AG10803 (cell line): ENCODE measurements around the gene BIVM.

Experiments
- DNase-seq: peaks from one replicate; pipeline ENCODE4 v3.0.0; 2010; ENCODE audit warnings: low read depth
- H3K4me3 ChIP-seq: 2 replicates; pipeline ENCODE4 v1.5.1; 2011; ENCODE audit warnings: mild to moderate bottlenecking, low read length, control low read depth
- CTCF ChIP-seq: conservative IDR thresholded peaks from 2 replicates; pipeline ENCODE4 v1.5.1; 2011; ENCODE audit warnings: mild to moderate bottlenecking, low read length, control low read depth, inconsistent platforms

The BIVM gene

GRCh38 chr13:102817907-102818306, 19.0 kb downstream of the BIVM start:
- peak; percentile 25 for DNase-seq
- no peak for TF ChIP-seq CTCF

GRCh38 chr13:102825400-102825799, 26.5 kb downstream of the BIVM start:
- TF ChIP-seq CTCF: no peak
- DNase-seq: no peak
- peak overlapping the region; percentile 35 for H3K4me3 ChIP-seq

More at GRCh38 chr13:102817907-102818306, 19.0 kb downstream of the BIVM start:
- no peak overlapping the region for H3K4me3 ChIP-seq

DNA sequence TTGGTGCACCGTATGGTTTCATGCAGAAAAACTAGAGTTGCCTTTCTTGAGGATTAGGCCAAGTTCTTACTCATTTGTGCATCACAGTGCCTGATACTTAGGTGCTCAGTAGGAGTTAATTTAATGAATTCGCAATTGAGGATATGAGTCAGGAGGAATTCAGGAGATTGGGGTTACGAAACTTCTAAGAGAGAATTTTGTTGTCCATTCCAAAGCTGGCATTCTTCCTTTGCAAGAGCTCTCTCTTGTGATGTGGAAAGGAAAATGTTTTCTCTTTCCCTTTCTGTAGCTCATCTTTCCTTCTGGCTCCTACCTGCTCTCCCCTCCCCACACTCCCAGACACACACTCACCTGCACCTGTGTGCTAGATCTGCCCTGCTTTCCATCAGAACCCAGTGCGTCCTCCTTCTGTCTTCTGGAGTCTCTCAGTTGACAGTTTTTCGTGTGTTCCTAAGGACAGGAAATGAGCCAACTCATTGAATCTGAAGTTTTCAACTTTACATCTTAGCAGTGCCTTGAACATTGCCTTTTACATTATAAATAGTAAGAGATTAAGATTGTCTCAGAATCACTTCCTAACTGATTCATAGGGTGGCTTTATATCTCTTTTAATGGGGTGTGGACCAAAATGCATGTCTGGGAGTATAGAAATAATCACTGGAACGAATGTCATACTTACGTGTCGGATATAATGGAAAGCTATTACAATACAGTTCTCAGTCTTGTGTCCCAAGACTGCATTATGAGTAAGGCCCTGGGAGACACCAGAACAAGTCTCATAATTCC, 27.2 kb downstream of the BIVM start:
- peak; percentile 95 for DNase-seq
- peak; percentile 36 for TF ChIP-seq CTCF
- H3K4me3 ChIP-seq: peak overlapping the region; percentile 67

- no peak overlapping the region for H3K4me3 ChIP-seq
- DNase-seq: peak; percentile 5
- TF ChIP-seq CTCF: no peak
Observed at GRCh38 chr13:102830646-102831045, 31.7 kb downstream of the BIVM start.

DNA sequence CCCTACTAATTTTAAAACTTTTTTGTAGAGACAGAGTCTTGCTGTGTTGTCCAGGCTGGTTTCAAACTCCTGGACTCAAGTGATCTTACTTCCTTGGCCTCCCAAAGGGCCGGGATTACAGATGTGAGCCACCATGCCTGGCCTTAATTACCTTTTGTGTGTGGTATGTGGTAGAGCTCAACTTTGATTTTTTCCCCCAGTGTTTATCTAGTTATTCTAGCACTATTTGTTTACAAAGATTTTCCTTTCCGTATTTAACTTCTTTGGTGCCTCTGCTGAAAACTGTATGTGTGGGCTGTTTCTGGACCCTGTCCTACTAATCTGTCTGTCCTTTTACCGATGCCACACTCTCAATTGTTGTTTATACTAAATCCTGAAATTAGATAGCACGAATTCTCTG, 37.6 kb downstream of the BIVM start:
- no peak for TF ChIP-seq CTCF
- H3K4me3 ChIP-seq: no peak overlapping the region
- no peak for DNase-seq

- H3K4me3 ChIP-seq: no peak overlapping the region
- TF ChIP-seq CTCF: no peak
- DNase-seq: no peak
Observed at GRCh38 chr13:102838273-102838672, 39.4 kb downstream of the BIVM start.

- DNase-seq: peak; percentile 3
- no peak overlapping the region for H3K4me3 ChIP-seq
- TF ChIP-seq CTCF: no peak
Observed at GRCh38 chr13:102838982-102839381, 40.1 kb downstream of the BIVM start.
